Transverse colon (tissue), 4 donors: ENCODE data around the gene REM2. TPM values are rescaled to one million over a fixed set of nuclear protein-coding genes. Genes with fewer than 3 reads are reported as not detected.
A peak's percentile ranks its signal among the peaks of the same experiment; 100 is the strongest.

ENCODE experiments used
- DNase-seq: peaks from one replicate; pipeline ENCODE4 v3.0.0-alpha.2; 2019
- H3K27ac ChIP-seq, 4 donors: fragments of 200-600 bp; sonication (generic); 2 replicates each; pipeline ENCODE4 v1.5.1; 2016 to 2018; ENCODE audit warnings: inconsistent platforms in 4 of 4
- H3K27me3 ChIP-seq: fragments of 200-600 bp; sonication (generic); 2 replicates; pipeline ENCODE4 v1.5.1; 2017; ENCODE audit warnings: inconsistent platforms
- H3K36me3 ChIP-seq, 4 donors: fragments of 200-600 bp; sonication (generic); 2 replicates each; pipeline ENCODE4 v1.5.1; 2017 to 2019; ENCODE audit warnings: inconsistent platforms in 4 of 4
- H3K4me1 ChIP-seq, 4 donors: fragments of 200-600 bp; sonication (generic); 2 replicates each; pipeline ENCODE4 v1.5.1; 2017 to 2020; ENCODE audit warnings: inconsistent platforms in 4 of 4
- H3K4me3 ChIP-seq, 4 donors: fragments of 200-600 bp; sonication (generic); 1 replicate in 1 of 4; 2 replicates in 3 of 4; pipeline versions ENCODE4 v1.5.1 to v1.6.1; 2017 to 2019; ENCODE audit warnings: inconsistent platforms in 4 of 4
- H3K9me3 ChIP-seq, 2 donors: fragments of 200-600 bp; sonication (generic); 2 replicates each; pipeline ENCODE4 v1.5.1; 2017 to 2019; ENCODE audit warnings: inconsistent platforms in 2 of 2
- EP300 ChIP-seq: sonication (generic); formaldehyde crosslinking; IDR thresholded peaks from one replicate; pipeline ENCODE4 v1.6.1; 2017; ENCODE audit warnings: antibody characterized with exemption, low read depth
- POLR2A ChIP-seq: fragments of 450-650 bp; IDR thresholded peaks from one replicate; pipeline ENCODE4 v1.6.1; 2016; ENCODE audit warnings: antibody characterized with exemption, mild to moderate bottlenecking, moderate library complexity
- POLR2AphosphoS5 ChIP-seq, 3 donors: sonication (generic); formaldehyde crosslinking; IDR thresholded peaks; one replicate each; pipeline ENCODE4 v1.6.1; 2016; ENCODE audit warnings: antibody characterized with exemption in 3 of 3
- WGBS, 2 donors: methylation state at CpG; one replicate each; pipeline ENCODE4 v1.1.5; 2018; ENCODE audit warnings: low coverage in 1 of 2; 5-methylcytosine and 5-hydroxymethylcytosine counted together
- in situ Hi-C, 4 donors: fragments of 200-750 bp; cut with MboI; loops; one replicate each; pipeline versions ENCODE4 v1.15.0 to v1.15.1; 2017; ENCODE audit warnings: low sequenced_read_pairs in 3 of 4, low pct_ligation_motif_present in 1 of 4, low pct_unique_long_range_greater_than_20kb in 1 of 4
- intact Hi-C: fragments of 100-400 bp; cut with DNase I; formaldehyde crosslinking; loops from one replicate; pipeline ENCODE4 v1.15.1; 2023; ENCODE audit warnings: low total_unique reads
- total RNA-seq, 4 donors: library from RNA; depleted of rRNA; stranded (reverse); fragments of >200 nt; gene quantifications; one replicate each; pipeline ENCODE4 v1.1.0, GENCODE V29; 2016
- TF ChIP-seq, protein P1 (sequence below), 5 experiments: fragments of 200-600 bp in 3 of 5; fragments of 450-650 bp in 2 of 5; sonication (generic) in 3 of 5; IDR thresholded peaks; 1 replicate in 2 of 5; 2 replicates in 3 of 5; pipeline ENCODE4 v1.5.1; 2016 to 2017; ENCODE audit warnings: antibody characterized with exemption in 5 of 5, inconsistent platforms in 3 of 5, mild to moderate bottlenecking in 2 of 5, moderate library complexity in 1 of 5

The REM2 gene
- total RNA-seq, 4 donors from 2014 or later = 0.27 to 5.2 (median 2.1) TPM; not detected in 1

DNA sequence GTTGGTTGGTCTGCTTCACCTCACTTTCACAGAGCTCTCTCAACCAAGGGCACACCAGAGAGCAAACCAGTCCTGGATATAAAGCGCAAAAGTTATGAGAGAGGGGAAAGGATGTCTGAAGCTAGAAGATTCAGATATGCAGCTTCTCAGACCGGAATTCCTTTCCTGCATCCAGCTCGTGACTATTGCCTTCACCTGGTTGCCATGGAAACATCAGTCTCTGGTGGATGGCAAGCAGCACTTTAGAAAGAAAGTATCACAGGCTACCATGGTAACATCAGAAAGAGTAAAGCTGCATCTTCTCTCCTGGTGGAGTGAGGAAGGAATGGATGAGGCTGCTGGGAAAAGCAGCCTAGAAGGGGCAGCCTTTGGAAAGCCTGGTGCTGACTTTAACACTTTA lies 13.7 kb downstream of the REM2 start:
- Histone ChIP-seq H3K9me3 (no peaks in the 10 kb centered on the region), H3K36me3 (peaks cover 0 to 13% (median 5%) of the 10 kb centered on the region in 4 donors), H3K4me3 (no peak overlapping the region), H3K27ac (no peak overlapping the region), H3K4me1 (peaks cover 0 to 17% (median 3%) of the 10 kb centered on the region in 4 donors), H3K27me3 (no peaks in the 10 kb centered on the region)
- intact Hi-C loops (no loop called here), in situ Hi-C loops (no loop called here)
- 83 to 87% methylated on average over 3 of the region's 3 CpGs for WGBS, 2 donors
- TF ChIP-seq POLR2AphosphoS5 (IDR thresholded peaks at IDR 0.05) (no peak), POLR2A (no peak), EP300 (no peak)
- TF ChIP-seq, protein P1, sequence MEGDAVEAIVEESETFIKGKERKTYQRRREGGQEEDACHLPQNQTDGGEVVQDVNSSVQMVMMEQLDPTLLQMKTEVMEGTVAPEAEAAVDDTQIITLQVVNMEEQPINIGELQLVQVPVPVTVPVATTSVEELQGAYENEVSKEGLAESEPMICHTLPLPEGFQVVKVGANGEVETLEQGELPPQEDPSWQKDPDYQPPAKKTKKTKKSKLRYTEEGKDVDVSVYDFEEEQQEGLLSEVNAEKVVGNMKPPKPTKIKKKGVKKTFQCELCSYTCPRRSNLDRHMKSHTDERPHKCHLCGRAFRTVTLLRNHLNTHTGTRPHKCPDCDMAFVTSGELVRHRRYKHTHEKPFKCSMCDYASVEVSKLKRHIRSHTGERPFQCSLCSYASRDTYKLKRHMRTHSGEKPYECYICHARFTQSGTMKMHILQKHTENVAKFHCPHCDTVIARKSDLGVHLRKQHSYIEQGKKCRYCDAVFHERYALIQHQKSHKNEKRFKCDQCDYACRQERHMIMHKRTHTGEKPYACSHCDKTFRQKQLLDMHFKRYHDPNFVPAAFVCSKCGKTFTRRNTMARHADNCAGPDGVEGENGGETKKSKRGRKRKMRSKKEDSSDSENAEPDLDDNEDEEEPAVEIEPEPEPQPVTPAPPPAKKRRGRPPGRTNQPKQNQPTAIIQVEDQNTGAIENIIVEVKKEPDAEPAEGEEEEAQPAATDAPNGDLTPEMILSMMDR (IDR thresholded peaks at IDR 0.05) = no peak
- DNase-seq = no peak

DNA sequence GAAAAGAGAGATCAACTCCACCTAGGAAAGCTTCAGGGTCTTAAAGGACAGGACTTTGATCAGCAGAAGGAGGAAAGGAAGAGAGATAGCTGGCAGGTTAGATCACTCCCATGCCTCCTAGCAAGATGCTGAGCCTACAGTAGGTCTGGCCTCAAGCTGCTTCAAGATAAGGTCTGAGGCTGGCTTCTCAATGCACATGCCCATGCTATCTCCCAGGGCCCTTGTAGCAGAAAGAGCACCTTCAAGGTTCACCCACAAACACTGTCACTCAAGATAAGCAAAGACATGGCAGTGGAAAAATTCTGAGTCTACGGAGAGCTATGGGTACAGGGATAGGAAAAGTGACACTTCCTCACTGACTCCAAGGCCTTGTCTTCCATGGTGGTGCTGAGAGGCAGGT lies 14.3 kb downstream of the REM2 start:
- 91 to 100% methylated on average over 1 of the region's 1 CpG for WGBS, 2 donors
- no peak for DNase-seq
- no peak for TF ChIP-seq EP300
- TF ChIP-seq, protein P1 (IDR thresholded peaks at IDR 0.05) = no peak
- TF ChIP-seq POLR2A = no peak
- no peak for TF ChIP-seq POLR2AphosphoS5 (IDR thresholded peaks at IDR 0.05)
- Histone ChIP-seq H3K36me3 (peaks cover 0 to 19% (median 8%) of the 10 kb centered on the region in 4 donors), H3K9me3 (no peaks in the 10 kb centered on the region), H3K27me3 (no peaks in the 10 kb centered on the region), H3K4me1 (peaks cover 0 to 17% (median 3%) of the 10 kb centered on the region in 4 donors), H3K27ac (no peak overlapping the region), H3K4me3 (no peak overlapping the region)
- in situ Hi-C loops = no loop called here
- intact Hi-C loops = no loop called here

DNA sequence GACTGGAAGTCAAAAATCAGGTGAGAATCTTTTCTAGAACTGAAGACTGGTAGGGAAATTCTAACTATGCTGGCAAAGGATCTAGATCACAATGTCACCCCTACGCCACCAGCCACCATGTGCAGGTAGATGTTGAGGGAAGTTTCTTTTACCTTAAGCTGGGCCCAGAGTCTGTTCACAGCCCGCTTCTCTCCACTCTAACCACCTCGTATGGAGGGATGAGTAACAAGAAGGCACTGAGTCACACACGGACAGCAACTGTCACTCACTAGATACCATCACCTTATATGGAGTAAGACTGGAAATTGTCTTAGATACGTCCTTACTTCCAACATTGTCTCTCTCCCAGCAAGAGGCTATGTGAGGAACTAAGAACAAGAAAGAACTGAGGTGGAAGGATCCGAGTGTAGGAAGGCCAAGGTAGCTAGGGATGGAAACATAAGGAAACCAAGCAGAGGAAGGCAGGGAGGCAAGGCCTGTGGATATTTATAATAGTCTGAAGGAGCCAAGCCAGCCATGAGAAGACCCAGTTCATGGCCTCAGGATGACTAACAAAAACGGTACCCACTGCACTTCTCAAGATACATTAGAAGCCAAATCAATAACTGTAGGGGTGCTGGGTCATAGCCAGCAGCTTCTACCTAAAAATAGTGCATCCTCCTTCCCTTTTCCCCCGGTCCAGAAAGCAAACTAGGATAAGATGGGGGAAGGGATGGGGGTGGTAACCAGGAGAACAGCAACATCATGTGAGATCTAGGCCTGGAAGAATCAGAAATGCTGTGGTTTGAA lies 15.5 kb downstream of the REM2 start:
- Histone ChIP-seq H3K4me1 (peaks cover 0 to 17% (median 3%) of the 10 kb centered on the region in 4 donors), H3K27me3 (no peaks in the 10 kb centered on the region), H3K36me3 (peaks cover 0 to 27% (median 12%) of the 10 kb centered on the region in 4 donors), H3K4me3 (no peak overlapping the region), H3K9me3 (no peaks in the 10 kb centered on the region), H3K27ac (peak overlapping the region; percentile 33 to 68 (median 60))
- WGBS, 2 donors = 59 to 69% methylated on average over 6 to 8 of the region's 8 CpGs
- no peak for DNase-seq
- TF ChIP-seq EP300 = no peak
- peak in 1 of 3 donors; percentile 19 for TF ChIP-seq POLR2AphosphoS5 (IDR thresholded peaks at IDR 0.05)
- in situ Hi-C loops (no loop called here), intact Hi-C loops (no loop called here)

DNA sequence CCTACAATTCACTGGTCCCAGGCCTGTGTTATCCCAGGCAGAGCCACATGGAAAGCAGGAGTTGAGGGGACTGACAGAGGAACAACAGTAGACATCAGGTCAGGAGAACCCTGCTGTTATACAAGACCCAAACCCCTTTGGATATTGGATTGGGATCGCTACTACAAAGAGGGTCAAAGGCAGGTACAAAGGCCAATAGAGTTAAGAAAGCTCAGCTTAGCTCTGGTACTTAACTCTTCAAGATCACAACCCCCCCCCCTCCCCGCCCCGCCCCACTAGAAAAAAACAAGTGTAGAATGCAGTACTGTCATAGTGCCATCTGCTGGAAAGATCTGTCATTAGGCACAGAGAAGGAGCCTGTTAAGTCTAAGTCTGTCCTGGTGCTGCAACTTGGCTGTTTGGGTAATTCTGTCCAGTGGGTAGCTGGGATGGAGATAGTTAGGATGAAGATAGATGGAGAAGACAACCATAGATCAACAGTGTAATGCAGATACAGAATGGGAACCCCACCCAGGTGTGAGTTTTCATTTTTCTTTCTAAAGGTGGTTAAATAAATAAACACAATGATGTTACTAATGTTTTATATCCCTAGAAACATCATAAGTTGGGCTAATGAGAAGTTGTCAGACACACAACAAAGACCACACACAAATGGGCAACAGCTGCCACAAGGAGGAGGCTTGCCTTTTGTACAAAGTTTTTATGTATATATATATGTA lies 17.2 kb downstream of the REM2 start:
- peak; percentile 44 for DNase-seq
- Histone ChIP-seq H3K27me3 (no peaks in the 10 kb centered on the region), H3K4me3 (no peak overlapping the region), H3K9me3 (no peaks in the 10 kb centered on the region), H3K4me1 (peaks cover 0 to 17% (median 3%) of the 10 kb centered on the region in 4 donors), H3K27ac (peak overlapping the region; percentile 29 to 68 (median 60)), H3K36me3 (peaks cover 0 to 44% (median 21%) of the 10 kb centered on the region in 4 donors)
- TF ChIP-seq, protein P1 (IDR thresholded peaks at IDR 0.05) = peak; percentile 38 to 65 (median 54)
- no peak for TF ChIP-seq POLR2A
- 10 to 19% methylated on average over 2 to 3 of the region's 3 CpGs for WGBS, 2 donors
- in situ Hi-C loops = no loop called here
- intact Hi-C loops = no loop called here
